Measurements from ENCODE around the gene HDAC7.

HDAC7 gene

DNA sequence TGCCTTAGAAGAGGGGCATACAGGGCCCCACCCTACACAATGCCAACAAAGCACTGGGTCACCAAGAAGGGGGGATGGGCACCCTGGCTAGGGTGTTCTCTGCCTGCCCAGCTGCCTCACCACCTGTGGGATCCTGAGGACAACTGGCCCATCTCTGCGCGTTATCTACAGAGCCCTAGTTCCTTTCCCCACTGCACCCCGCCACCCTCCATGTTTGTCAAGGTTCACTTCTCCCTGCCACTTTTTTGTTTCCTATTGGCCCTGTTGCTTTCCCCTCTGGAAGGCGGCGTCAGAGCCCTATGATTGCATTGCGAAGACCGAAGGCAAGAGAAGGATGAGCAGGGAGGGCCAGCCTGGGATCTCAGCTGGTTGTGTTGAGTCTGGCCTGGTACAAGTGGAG is 45.0 kb downstream of the HDAC7 start:
- Mint-ChIP-seq H3K27ac (peak overlapping the region; percentile 88), H3K4me3 (peak overlapping the region; percentile 6 to 28), H3K4me1 (peaks cover 34 to 62% of the 10 kb centered on the region in 2 donors), H3K9me3 (no peaks in the 10 kb centered on the region), H3K36me3 (peaks cover 0 to 2% of the 10 kb centered on the region in 2 donors), H3K27me3 (no peaks in the 10 kb centered on the region)
- ATAC-seq (replicated peaks) (no peak), DNase-seq (no peak)

DNA sequence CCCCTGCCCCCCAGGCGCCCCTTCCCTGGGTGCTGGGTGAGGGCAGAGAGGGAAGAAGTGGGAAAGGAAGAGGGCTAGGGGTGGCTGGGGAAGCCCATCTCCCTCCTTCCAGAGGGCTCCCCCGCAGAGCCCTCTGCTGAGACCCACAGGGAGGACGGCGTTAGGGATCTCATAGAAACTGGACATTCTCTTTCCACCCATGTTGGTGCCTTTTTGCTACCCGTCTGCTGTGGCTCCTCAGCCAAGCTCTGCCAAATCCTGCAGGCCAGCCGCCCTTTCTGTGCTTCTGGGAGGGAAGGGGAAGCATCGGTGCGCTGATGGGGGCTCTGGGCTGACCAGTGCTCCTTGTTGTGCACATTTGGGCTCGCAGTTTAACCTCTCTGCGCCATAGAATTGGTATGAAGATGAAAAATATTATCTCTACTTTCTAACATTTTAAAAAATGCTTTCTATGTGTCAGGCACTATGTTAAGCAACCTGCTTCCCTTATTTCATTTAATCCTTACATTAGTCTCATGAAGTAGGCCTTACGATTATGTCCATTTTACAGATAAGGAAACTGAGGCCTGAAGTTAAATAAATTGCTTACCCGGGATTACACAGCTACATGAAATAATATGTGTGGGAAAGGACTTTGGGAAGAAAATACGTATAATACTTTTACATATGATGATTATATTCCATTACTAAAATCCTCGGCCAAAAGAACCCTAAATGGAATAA is 45.7 kb downstream of the HDAC7 start:
- ATAC-seq (replicated peaks): no peak
- peaks cover 0 to 2% of the 10 kb centered on the region in 2 donors for H3K36me3 Mint-ChIP-seq

DNA sequence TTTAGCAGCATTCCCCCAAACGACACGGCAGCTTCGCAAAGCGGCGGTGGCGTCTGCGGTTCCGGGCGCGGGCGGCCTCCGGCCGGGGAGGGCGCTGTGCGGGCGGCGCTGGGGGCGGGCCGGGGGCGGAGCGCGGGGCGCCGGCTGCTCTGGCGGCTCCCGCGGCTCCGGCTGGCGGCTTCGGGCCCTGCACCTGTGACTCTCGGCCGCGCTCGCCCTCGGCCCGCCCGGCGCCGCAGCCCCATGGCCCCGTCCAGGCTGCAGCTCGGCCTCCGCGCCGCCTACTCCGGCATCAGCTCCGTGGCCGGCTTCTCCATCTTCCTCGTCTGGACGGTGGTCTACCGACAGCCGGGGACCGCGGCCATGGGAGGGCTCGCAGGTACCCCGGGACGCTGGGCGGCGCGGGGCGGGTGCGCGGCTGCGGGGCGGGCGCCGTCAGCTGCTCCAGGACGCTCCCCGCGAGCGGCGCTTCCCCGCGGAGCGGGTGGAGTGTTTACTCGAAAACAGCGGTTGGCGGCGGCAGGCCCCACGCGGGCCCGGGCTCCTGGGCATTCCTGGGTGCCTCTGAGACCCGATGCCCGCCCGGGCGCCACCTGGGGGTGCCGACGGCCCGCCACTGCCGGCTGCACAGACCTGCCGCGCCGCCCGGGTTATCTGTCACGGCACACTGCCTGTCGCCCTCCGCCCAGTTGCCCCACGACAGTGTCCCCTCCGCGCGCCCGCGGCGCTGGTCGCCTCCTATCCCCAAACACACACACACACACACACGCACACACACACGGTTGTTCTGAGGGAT is 46.4 kb downstream of the HDAC7 start, which contains the start of gene SLC48A1:
TSS of gene SLC48A1 (plus strand) at position 177 of the 796 bp plus-strand sequence. CDS start at position 244, 67 bp downstream.
- Mint-ChIP-seq H3K4me1 (peaks cover 34 to 53% of the 10 kb centered on the region in 2 donors), H3K27ac (peak within 1 kb of the TSS; percentile 92), H3K36me3 (peaks cover 0 to 2% of the 10 kb centered on the region in 2 donors), H3K4me3 (peak within 1 kb of the TSS; percentile 91 to 95), H3K27me3 (no peaks in the 10 kb centered on the region), H3K9me3 (no peaks in the 10 kb centered on the region)
- DNase-seq: peak; percentile 63
- peak; percentile 84 to 87 for ATAC-seq (replicated peaks)

More for the DNA sequence above, 45.7 kb downstream of the HDAC7 start:
- Mint-ChIP-seq H3K4me3 (peak overlapping the region; percentile 91 to 95), H3K4me1 (peaks cover 34 to 56% of the 10 kb centered on the region in 2 donors), H3K27me3 (no peaks in the 10 kb centered on the region), H3K27ac (peak overlapping the region; percentile 92), H3K9me3 (no peaks in the 10 kb centered on the region)
- DNase-seq: no peak

DNA sequence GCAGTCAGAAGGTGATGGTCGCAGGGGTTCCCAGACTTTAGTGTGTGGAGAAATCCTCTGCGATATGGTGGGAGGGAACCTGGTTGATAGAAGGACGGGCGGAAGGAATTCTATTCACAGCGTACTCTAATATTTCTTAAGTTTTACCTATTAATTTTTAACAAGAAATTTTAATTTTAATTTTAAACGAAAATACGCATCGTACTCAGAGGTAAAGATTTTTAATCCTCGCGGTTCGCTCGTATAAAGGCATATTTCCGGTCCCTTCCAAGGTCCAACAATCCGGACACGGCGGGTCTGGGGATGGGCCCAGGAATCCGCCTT is 47.0 kb downstream of the HDAC7 start:
- H3K27ac Mint-ChIP-seq: peak overlapping the region; percentile 75
- ATAC-seq (replicated peaks) (no peak), DNase-seq (no peak)
- no peaks in the 10 kb centered on the region for H3K27me3 Mint-ChIP-seq
- no peaks in the 10 kb centered on the region for H3K9me3 Mint-ChIP-seq
- H3K4me3 Mint-ChIP-seq: peak overlapping the region; percentile 60 to 82
- H3K36me3 Mint-ChIP-seq: peaks cover 0 to 2% of the 10 kb centered on the region in 2 donors
- H3K4me1 Mint-ChIP-seq: peaks cover 31 to 47% of the 10 kb centered on the region in 2 donors

DNA sequence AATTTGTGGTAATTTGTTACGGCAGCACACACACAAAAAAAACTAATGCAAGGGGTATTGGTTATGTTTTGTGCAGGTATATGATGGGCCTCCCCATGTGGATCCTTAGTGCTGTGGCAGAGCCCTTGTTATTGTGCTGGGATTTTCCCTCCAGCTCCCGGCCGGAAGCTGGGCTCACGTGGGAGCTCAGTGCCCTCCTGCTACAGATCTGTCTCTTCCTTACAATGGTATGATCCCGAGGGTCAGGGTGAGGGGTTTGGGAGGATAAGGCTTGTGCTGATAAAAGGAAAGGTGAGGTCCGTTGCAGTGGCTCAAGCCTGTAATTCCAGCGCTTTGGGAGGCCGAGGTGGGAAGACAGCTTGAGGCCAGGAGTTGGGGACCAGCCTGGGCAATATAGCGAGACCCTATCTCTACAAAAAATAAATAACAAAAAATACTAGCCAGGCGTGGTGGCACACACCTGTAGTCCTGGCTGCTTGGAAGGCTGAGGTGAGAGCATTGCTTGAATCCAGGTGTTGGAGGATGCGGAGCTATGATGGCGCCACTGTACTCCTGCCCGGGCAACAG is 47.5 kb downstream of the HDAC7 start:
- peaks cover 0 to 2% of the 10 kb centered on the region in 2 donors for H3K36me3 Mint-ChIP-seq
- H3K27me3 Mint-ChIP-seq: no peaks in the 10 kb centered on the region
- H3K9me3 Mint-ChIP-seq: no peaks in the 10 kb centered on the region
- H3K27ac Mint-ChIP-seq: peak overlapping the region; percentile 75
- ATAC-seq (replicated peaks) (no peak), DNase-seq (no peak)
- H3K4me3 Mint-ChIP-seq: peak overlapping the region; percentile 60 to 82
- peaks cover 31 to 43% of the 10 kb centered on the region in 2 donors for H3K4me1 Mint-ChIP-seq

DNA sequence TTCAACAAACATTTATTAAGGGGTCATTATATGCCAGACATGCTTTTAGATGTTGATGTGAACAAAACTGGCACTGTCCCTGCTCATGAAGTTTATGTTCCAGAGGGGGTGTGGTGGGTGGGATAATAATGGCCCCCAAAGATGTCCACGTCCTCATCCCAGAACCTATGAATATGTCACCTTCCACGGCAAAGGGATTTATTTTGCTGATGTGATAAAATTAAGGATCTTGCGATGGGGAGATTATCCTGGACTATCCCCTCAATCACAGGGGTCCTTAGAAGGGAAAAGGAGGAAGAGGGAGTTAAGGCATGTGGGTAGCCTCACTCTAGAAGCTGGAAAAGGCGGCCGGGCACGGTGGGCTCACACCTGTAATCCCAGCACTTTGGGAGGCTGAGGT is 48.4 kb downstream of the HDAC7 start:
- H3K4me3 Mint-ChIP-seq: no peak overlapping the region
- H3K27ac Mint-ChIP-seq: no peak overlapping the region
- no peaks in the 10 kb centered on the region for H3K27me3 Mint-ChIP-seq
- H3K36me3 Mint-ChIP-seq: peaks cover 0 to 2% of the 10 kb centered on the region in 2 donors
- no peaks in the 10 kb centered on the region for H3K9me3 Mint-ChIP-seq
- ATAC-seq (replicated peaks) (no peak), DNase-seq (no peak)
- peaks cover 23 to 34% of the 10 kb centered on the region in 2 donors for H3K4me1 Mint-ChIP-seq

DNA sequence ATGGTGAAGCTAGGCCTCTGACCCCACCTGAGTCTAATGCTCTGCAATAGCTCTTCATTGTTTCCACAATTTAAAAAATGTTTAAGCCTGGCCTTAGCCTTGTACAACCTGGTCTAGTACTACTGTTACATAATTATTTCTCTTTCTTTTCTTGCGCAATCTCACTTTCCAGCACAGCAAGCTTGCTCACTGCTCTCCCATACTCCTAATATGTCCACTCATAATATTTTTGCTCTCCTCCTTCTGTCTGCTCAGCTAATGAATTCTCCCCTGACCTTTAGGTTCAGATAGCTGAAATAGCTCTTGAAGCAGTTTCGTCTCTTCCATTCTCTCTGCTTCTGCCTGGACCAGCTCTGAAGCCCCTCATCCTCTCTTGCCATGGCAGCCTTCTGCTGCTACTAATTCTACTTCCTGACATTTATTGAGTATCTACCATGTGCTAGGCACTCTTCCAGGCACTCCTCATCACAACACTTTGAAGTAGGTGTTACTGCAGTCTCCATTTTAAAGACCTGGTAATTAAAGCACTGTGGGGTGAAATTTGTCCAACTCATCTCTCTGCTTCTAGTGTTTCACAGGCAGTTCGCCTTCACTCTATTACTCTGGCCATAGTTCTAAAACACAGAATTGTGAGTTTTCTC is 49.5 kb downstream of the HDAC7 start:
- Mint-ChIP-seq H3K27ac (no peak overlapping the region), H3K4me3 (no peak overlapping the region), H3K27me3 (no peaks in the 10 kb centered on the region), H3K36me3 (peaks cover 0 to 2% of the 10 kb centered on the region in 2 donors), H3K9me3 (no peaks in the 10 kb centered on the region), H3K4me1 (peaks cover 13 to 23% of the 10 kb centered on the region in 2 donors)
- ATAC-seq (replicated peaks): no peak
- DNase-seq: no peak

DNA sequence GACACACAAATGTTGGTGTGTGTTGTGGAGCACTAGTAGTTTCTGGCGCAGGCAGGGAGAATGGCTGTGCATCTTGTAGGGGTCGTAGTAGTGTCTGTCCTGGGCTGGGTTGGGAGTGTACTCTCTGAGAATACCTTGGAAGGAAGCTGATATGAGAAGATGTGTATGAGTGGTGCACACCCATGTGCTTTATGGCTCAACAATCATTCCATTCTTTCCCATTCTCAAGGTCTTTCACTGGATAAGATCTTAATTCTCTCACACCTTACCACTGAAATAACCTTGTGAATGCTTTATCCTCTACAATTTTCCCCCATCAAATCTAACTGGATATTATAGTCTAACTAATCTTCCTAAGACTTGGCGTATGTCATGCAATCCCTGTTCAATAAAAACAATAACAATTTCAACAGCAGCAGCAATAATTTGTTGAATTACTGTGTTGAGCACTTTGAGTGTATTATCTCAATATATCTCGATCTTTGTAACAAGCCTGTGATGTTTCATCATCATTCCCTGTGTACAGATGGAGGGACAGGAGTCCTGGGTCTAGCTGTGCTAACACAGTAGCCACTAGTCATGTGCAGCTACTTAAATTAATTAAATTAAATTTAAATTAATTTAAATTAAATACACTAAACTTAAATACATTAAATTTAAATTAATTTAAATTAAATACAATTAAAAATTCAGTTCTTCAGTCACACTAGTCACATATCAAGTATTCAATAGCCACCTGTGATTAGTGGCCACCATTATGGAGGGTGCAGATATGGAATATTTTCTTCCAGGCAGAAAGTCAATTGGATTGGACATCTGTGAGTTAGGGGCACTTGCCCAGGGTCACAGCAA is 50.2 kb downstream of the HDAC7 start:
- no peak for DNase-seq
- ATAC-seq (replicated peaks): no peak
- H3K9me3 Mint-ChIP-seq: no peaks in the 10 kb centered on the region
- no peaks in the 10 kb centered on the region for H3K27me3 Mint-ChIP-seq
- H3K36me3 Mint-ChIP-seq: peaks cover 0 to 2% of the 10 kb centered on the region in 2 donors
- H3K4me1 Mint-ChIP-seq: peaks cover 6 to 16% of the 10 kb centered on the region in 2 donors
- no peak overlapping the region for H3K4me3 Mint-ChIP-seq
- no peak overlapping the region for H3K27ac Mint-ChIP-seq

DNA sequence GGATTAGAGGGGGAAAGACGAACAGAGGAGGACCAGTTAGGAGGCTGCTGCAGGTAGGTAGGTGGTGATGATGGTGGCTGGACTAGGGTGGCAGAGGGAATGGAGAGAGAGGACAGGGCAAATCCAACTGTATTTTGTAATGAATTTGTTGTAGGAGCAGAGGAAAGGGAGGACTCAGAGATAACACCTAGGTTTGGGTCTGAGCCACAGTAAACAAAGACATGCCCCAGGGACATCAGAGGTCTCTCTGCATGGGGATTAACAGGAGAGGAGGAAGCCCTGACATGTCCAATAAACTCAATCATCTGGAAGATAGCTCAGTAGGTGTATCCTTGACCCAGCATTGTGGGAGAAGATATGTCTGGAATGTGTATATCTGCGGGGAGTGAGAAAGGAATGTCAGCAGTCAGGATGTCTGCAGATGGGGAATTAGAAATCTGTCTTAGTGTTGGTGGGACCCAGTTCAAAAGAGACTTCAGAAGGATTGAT is 51.3 kb downstream of the HDAC7 start:
- H3K4me3 Mint-ChIP-seq: no peak overlapping the region
- DNase-seq (no peak), ATAC-seq (replicated peaks) (no peak)
- H3K4me1 Mint-ChIP-seq: peaks cover 11 to 17% of the 10 kb centered on the region in 2 donors
- H3K9me3 Mint-ChIP-seq: no peaks in the 10 kb centered on the region
- no peaks in the 10 kb centered on the region for H3K27me3 Mint-ChIP-seq
- no peaks in the 10 kb centered on the region for H3K36me3 Mint-ChIP-seq
- no peak overlapping the region for H3K27ac Mint-ChIP-seq

DNA sequence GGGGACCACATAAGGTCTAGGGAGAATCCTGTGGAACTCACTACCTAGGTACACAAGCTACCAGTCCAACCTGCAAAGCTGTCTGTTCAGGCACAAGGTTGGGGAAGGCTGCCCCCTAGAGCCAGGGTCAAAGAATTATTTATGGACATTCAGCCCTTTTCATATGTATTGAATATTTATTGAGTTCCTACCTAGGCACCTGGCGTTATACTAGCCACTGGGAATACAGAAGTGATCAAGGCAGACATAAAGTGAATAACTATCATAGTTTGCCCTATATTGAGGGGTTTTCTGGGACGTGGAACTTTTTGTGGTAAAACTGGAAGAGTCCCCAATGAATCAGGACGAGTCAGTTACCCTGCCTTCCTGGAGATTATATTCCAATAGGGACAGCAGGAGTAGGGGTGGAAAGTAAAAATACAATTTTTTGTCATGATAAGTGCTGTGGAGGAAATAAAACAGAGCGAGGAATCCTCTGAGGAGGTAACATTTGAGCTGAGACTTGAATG is 52.4 kb downstream of the HDAC7 start:
- H3K9me3 Mint-ChIP-seq: no peaks in the 10 kb centered on the region
- peak; percentile 73 to 76 for ATAC-seq (replicated peaks)
- H3K36me3 Mint-ChIP-seq: no peaks in the 10 kb centered on the region
- DNase-seq: peak; percentile 41
- H3K4me1 Mint-ChIP-seq: peaks cover 16 to 19% of the 10 kb centered on the region in 2 donors
- no peaks in the 10 kb centered on the region for H3K27me3 Mint-ChIP-seq
- H3K4me3 Mint-ChIP-seq: no peak overlapping the region
- no peak overlapping the region for H3K27ac Mint-ChIP-seq

DNA sequence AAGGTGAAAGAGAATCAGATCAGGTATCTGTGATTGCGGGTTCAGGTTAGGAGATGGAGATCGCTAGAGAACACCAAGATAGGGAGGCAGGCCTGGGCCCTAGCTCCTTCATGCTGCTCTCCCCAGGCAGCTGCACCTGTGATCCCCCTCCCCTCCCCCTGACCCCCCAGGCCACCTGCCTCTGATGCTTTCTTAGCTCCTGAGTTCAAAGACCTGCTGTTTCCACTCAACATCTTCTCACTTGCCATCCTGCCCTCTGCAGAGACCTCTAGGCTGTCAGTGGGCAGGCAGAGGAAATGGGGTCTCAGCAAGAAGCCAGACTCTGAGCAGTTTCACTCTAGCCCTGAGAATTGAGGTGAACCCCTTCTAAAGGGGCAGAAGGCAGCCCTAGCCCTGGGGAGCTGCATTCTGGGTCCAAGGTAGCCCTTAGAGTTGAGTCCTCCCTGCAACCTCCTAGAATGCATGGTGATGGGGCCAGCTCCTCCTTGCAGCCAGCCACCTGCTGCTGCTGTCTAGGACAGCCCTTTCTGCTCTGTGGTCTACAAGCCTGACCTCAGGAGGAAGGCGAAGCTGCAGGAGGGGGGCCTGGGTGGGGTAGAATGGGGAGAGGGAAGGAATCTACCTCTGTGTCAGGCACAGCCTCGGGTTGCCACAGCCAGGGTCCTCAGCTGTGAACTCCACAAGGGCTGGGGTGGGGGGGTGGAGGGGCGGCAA is 53.0 kb downstream of the HDAC7 start:
- Mint-ChIP-seq H3K4me1 (peaks cover 16 to 18% of the 10 kb centered on the region in 2 donors), H3K27ac (no peak overlapping the region), H3K36me3 (no peaks in the 10 kb centered on the region), H3K4me3 (no peak overlapping the region), H3K27me3 (no peaks in the 10 kb centered on the region), H3K9me3 (no peaks in the 10 kb centered on the region)
- DNase-seq (no peak), ATAC-seq (replicated peaks) (peak; percentile 21 to 23)

DNA sequence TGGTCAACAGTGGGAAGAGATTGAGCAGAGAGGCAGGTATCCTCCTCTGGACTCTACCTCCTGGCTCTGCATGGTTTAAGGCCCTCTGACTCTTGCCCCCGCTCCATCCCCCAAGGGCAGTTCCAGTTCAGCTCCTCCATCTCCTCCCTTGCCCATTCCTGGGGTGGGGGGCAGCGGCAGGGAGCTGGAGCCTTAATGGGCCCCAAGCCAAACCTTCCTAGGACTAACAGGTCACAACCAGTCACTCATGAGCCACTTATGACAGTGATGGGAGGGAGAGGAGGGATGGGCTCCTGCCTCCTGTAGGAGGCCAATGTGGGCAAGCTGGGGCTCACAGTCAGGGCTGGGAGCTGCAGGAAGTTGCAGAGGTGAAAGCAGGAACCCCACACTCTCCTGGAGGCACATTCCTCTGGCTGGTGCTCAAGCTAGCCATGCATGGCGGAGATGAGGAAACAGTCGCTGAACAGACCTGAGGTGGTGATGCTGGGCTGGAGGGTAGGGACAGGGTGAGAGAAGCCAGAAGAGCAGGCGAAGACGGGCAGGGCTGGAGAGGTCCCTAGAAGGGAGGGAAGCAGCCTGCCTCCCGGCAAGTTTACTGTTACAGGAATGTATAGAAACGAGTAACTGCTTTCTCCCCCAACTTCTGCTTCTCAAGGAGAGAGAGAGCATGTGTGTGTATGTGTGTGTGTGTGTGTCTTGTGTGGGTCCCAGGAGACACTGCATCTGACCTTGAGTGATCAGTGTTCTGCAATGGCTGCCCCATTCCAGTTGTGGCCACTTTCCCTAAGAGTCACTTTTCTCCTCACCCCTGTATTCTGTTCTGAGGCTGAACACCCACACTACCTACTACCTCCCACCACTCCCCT is 56.0 kb downstream of the HDAC7 start:
- Mint-ChIP-seq H3K4me3 (no peak overlapping the region), H3K4me1 (peaks cover 21 to 35% of the 10 kb centered on the region in 2 donors), H3K27ac (peak overlapping the region; percentile 56), H3K36me3 (no peaks in the 10 kb centered on the region), H3K27me3 (no peaks in the 10 kb centered on the region), H3K9me3 (no peaks in the 10 kb centered on the region)
- no peak for DNase-seq
- ATAC-seq (replicated peaks): peak; percentile 21 to 35
